ENCODE measurements around the gene LMNA.

The LMNA gene

GRCh38 chr1:156146769-156147405 is 32.4 kb downstream of the LMNA start:
- no peaks in the 10 kb centered on the region for H3K27me3 ChIP-seq (ENCODE audit: control insufficient read depth, insufficient read depth, low read length)
- H3K4me3 ChIP-seq (ENCODE audit: low read depth, low read length), result no peak overlapping the region
- no peak overlapping the region for H3K9ac ChIP-seq (ENCODE audit: low read depth, low read length)
- no peaks in the 10 kb centered on the region for H3K36me3 ChIP-seq (ENCODE audit: control insufficient read depth, insufficient read depth, low read length)
- H3K9me3 ChIP-seq (ENCODE audit: control insufficient read depth, insufficient read depth, low read length), result no peaks in the 10 kb centered on the region
- H3K27ac ChIP-seq (ENCODE audit: low read depth, low read length), result peak overlapping the region; percentile 37
- peaks cover 38% of the 10 kb centered on the region for H3K4me1 ChIP-seq (ENCODE audit: control insufficient read depth, insufficient read depth, low read length)

GRCh38 chr1:156148216-156148615 is 33.7 kb downstream of the LMNA start:
- Histone ChIP-seq H3K27me3 (ENCODE audit: control insufficient read depth, insufficient read depth, low read length) (no peaks in the 10 kb centered on the region), H3K9ac (ENCODE audit: low read depth, low read length) (no peak overlapping the region), H3K9me3 (ENCODE audit: control insufficient read depth, insufficient read depth, low read length) (no peaks in the 10 kb centered on the region), H3K4me1 (ENCODE audit: control insufficient read depth, insufficient read depth, low read length) (peaks cover 47% of the 10 kb centered on the region), H3K27ac (ENCODE audit: low read depth, low read length) (no peak overlapping the region), H3K36me3 (ENCODE audit: control insufficient read depth, insufficient read depth, low read length) (no peaks in the 10 kb centered on the region), H3K4me3 (ENCODE audit: low read depth, low read length) (no peak overlapping the region)

- H3K9me3 ChIP-seq (ENCODE audit: control insufficient read depth, insufficient read depth, low read length), result no peaks in the 10 kb centered on the region
- H3K9ac ChIP-seq (ENCODE audit: low read depth, low read length), result peak overlapping the region; percentile 36
- H3K27me3 ChIP-seq (ENCODE audit: control insufficient read depth, insufficient read depth, low read length), result no peaks in the 10 kb centered on the region
- H3K36me3 ChIP-seq (ENCODE audit: control insufficient read depth, insufficient read depth, low read length), result no peaks in the 10 kb centered on the region
- H3K4me3 ChIP-seq (ENCODE audit: low read depth, low read length), result peak overlapping the region; percentile 44
- peaks cover 47% of the 10 kb centered on the region for H3K4me1 ChIP-seq (ENCODE audit: control insufficient read depth, insufficient read depth, low read length)
- H3K27ac ChIP-seq (ENCODE audit: low read depth, low read length), result peak overlapping the region; percentile 48
Observed at GRCh38 chr1:156149374-156150332, 35.1 kb downstream of the LMNA start.

- Histone ChIP-seq H3K4me1 (ENCODE audit: control insufficient read depth, insufficient read depth, low read length) (peaks cover 47% of the 10 kb centered on the region), H3K36me3 (ENCODE audit: control insufficient read depth, insufficient read depth, low read length) (no peaks in the 10 kb centered on the region), H3K27me3 (ENCODE audit: control insufficient read depth, insufficient read depth, low read length) (no peaks in the 10 kb centered on the region), H3K27ac (ENCODE audit: low read depth, low read length) (peak overlapping the region; percentile 38), H3K9me3 (ENCODE audit: control insufficient read depth, insufficient read depth, low read length) (no peaks in the 10 kb centered on the region), H3K9ac (ENCODE audit: low read depth, low read length) (no peak overlapping the region), H3K4me3 (ENCODE audit: low read depth, low read length) (peak overlapping the region; percentile 44; the same call in 1 of the 2 replicates)
Observed at GRCh38 chr1:156150333-156151011, 36.0 kb downstream of the LMNA start.

- H3K9ac ChIP-seq (ENCODE audit: low read depth, low read length), result no peak overlapping the region
- no peak overlapping the region for H3K4me3 ChIP-seq (ENCODE audit: low read depth, low read length)
- H3K36me3 ChIP-seq (ENCODE audit: control insufficient read depth, insufficient read depth, low read length), result no peaks in the 10 kb centered on the region
- no peak overlapping the region for H3K27ac ChIP-seq (ENCODE audit: low read depth, low read length)
- H3K4me1 ChIP-seq (ENCODE audit: control insufficient read depth, insufficient read depth, low read length), result peaks cover 42% of the 10 kb centered on the region
- H3K9me3 ChIP-seq (ENCODE audit: control insufficient read depth, insufficient read depth, low read length), result no peaks in the 10 kb centered on the region
- no peaks in the 10 kb centered on the region for H3K27me3 ChIP-seq (ENCODE audit: control insufficient read depth, insufficient read depth, low read length)
Observed at GRCh38 chr1:156151093-156151688, 36.7 kb downstream of the LMNA start.

GRCh38 chr1:156152628-156153027 is 38.1 kb downstream of the LMNA start:
- Histone ChIP-seq H3K9ac (ENCODE audit: low read depth, low read length) (no peak overlapping the region), H3K4me1 (ENCODE audit: control insufficient read depth, insufficient read depth, low read length) (peaks cover 33% of the 10 kb centered on the region), H3K36me3 (ENCODE audit: control insufficient read depth, insufficient read depth, low read length) (no peaks in the 10 kb centered on the region), H3K4me3 (ENCODE audit: low read depth, low read length) (no peak overlapping the region), H3K27me3 (ENCODE audit: control insufficient read depth, insufficient read depth, low read length) (no peaks in the 10 kb centered on the region), H3K27ac (ENCODE audit: low read depth, low read length) (no peak overlapping the region), H3K9me3 (ENCODE audit: control insufficient read depth, insufficient read depth, low read length) (no peaks in the 10 kb centered on the region)

- H3K36me3 ChIP-seq (ENCODE audit: control insufficient read depth, insufficient read depth, low read length), result no peaks in the 10 kb centered on the region
- H3K27ac ChIP-seq (ENCODE audit: low read depth, low read length), result no peak within 1 kb of the TSS
- no peak within 1 kb of the TSS for H3K9ac ChIP-seq (ENCODE audit: low read depth, low read length)
- H3K9me3 ChIP-seq (ENCODE audit: control insufficient read depth, insufficient read depth, low read length), result no peaks in the 10 kb centered on the region
- peaks cover 33% of the 10 kb centered on the region for H3K4me1 ChIP-seq (ENCODE audit: control insufficient read depth, insufficient read depth, low read length)
- no peak within 1 kb of the TSS for H3K4me3 ChIP-seq (ENCODE audit: low read depth, low read length)
- no peaks in the 10 kb centered on the region for H3K27me3 ChIP-seq (ENCODE audit: control insufficient read depth, insufficient read depth, low read length)
Observed at GRCh38 chr1:156153362-156153761, 38.9 kb downstream of the LMNA start, which contains the start of gene SEMA4A. Gene SEMA4A (plus strand): TSS chr1:156153585. CDS start chr1:156154579, 994 bp downstream.

GRCh38 chr1:156154317-156154749 is 39.8 kb downstream of the LMNA start:
- no peaks in the 10 kb centered on the region for H3K36me3 ChIP-seq (ENCODE audit: control insufficient read depth, insufficient read depth, low read length)
- H3K9me3 ChIP-seq (ENCODE audit: control insufficient read depth, insufficient read depth, low read length), result no peaks in the 10 kb centered on the region
- no peaks in the 10 kb centered on the region for H3K27me3 ChIP-seq (ENCODE audit: control insufficient read depth, insufficient read depth, low read length)
- H3K4me3 ChIP-seq (ENCODE audit: low read depth, low read length), result no peak overlapping the region
- H3K27ac ChIP-seq (ENCODE audit: low read depth, low read length), result no peak overlapping the region
- no peak overlapping the region for H3K9ac ChIP-seq (ENCODE audit: low read depth, low read length)
- peaks cover 28% of the 10 kb centered on the region for H3K4me1 ChIP-seq (ENCODE audit: control insufficient read depth, insufficient read depth, low read length)

- H3K36me3 ChIP-seq (ENCODE audit: control insufficient read depth, insufficient read depth, low read length), result no peaks in the 10 kb centered on the region
- H3K4me1 ChIP-seq (ENCODE audit: control insufficient read depth, insufficient read depth, low read length), result peaks cover 20% of the 10 kb centered on the region
- H3K27me3 ChIP-seq (ENCODE audit: control insufficient read depth, insufficient read depth, low read length), result no peaks in the 10 kb centered on the region
- H3K9ac ChIP-seq (ENCODE audit: low read depth, low read length), result no peak overlapping the region
- H3K27ac ChIP-seq (ENCODE audit: low read depth, low read length), result no peak overlapping the region
- no peak overlapping the region for H3K4me3 ChIP-seq (ENCODE audit: low read depth, low read length)
- no peaks in the 10 kb centered on the region for H3K9me3 ChIP-seq (ENCODE audit: control insufficient read depth, insufficient read depth, low read length)
Observed at GRCh38 chr1:156155756-156156510, 41.4 kb downstream of the LMNA start.

GRCh38 chr1:156157506-156157905 is 43.0 kb downstream of the LMNA start:
- H3K9me3 ChIP-seq (ENCODE audit: control insufficient read depth, insufficient read depth, low read length), result no peaks in the 10 kb centered on the region
- H3K27ac ChIP-seq (ENCODE audit: low read depth, low read length), result no peak overlapping the region
- H3K4me1 ChIP-seq (ENCODE audit: control insufficient read depth, insufficient read depth, low read length), result peaks cover 9% of the 10 kb centered on the region
- H3K36me3 ChIP-seq (ENCODE audit: control insufficient read depth, insufficient read depth, low read length), result no peaks in the 10 kb centered on the region
- no peak overlapping the region for H3K9ac ChIP-seq (ENCODE audit: low read depth, low read length)
- no peaks in the 10 kb centered on the region for H3K27me3 ChIP-seq (ENCODE audit: control insufficient read depth, insufficient read depth, low read length)
- no peak overlapping the region for H3K4me3 ChIP-seq (ENCODE audit: low read depth, low read length)

Data from HUES48 (cell line).